ENCODE results near the gene COL6A2.

The COL6A2 gene

DNA sequence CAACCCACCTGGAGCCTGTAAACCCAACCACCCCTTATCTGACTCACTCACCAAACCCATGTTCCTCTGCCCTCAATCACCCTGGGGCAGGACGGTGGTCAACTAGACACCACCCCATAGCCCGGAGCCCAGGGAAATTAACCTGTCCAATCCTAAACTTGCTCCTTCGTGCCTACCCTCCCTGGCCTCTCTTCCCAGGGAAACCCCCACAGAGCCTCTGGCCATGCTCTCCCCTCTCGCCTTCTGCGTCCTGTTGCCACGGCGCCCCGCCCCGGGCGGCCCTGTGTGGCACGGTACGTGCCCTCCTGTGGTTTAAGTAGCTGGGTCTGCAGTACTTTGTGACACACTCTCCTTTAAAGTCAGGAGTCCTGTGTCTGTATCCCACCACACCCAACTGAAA is 61.5 kb downstream of the COL6A2 start:
- H3K9me3 ChIP-seq: no peaks in the 10 kb centered on the region
- TF ChIP-seq, protein P1, sequence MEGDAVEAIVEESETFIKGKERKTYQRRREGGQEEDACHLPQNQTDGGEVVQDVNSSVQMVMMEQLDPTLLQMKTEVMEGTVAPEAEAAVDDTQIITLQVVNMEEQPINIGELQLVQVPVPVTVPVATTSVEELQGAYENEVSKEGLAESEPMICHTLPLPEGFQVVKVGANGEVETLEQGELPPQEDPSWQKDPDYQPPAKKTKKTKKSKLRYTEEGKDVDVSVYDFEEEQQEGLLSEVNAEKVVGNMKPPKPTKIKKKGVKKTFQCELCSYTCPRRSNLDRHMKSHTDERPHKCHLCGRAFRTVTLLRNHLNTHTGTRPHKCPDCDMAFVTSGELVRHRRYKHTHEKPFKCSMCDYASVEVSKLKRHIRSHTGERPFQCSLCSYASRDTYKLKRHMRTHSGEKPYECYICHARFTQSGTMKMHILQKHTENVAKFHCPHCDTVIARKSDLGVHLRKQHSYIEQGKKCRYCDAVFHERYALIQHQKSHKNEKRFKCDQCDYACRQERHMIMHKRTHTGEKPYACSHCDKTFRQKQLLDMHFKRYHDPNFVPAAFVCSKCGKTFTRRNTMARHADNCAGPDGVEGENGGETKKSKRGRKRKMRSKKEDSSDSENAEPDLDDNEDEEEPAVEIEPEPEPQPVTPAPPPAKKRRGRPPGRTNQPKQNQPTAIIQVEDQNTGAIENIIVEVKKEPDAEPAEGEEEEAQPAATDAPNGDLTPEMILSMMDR (IDR thresholded peaks at IDR 0.05): no peak
- H3K4me1 ChIP-seq: peaks cover 0 to 5% (median 0%) of the 10 kb centered on the region in 4 donors
- no peak overlapping the region for H3K4me3 ChIP-seq
- H3K27ac ChIP-seq: no peak overlapping the region
- H3K36me3 ChIP-seq: peaks cover 0 to 26% (median 0%) of the 10 kb centered on the region in 3 donors
- DNase-seq: no peak
- H3K27me3 ChIP-seq: peaks cover 0 to 26% of the 10 kb centered on the region in 2 donors
- intact Hi-C loops (cut with DNase I; ENCODE audit: low total_unique reads): no loop called here

DNA sequence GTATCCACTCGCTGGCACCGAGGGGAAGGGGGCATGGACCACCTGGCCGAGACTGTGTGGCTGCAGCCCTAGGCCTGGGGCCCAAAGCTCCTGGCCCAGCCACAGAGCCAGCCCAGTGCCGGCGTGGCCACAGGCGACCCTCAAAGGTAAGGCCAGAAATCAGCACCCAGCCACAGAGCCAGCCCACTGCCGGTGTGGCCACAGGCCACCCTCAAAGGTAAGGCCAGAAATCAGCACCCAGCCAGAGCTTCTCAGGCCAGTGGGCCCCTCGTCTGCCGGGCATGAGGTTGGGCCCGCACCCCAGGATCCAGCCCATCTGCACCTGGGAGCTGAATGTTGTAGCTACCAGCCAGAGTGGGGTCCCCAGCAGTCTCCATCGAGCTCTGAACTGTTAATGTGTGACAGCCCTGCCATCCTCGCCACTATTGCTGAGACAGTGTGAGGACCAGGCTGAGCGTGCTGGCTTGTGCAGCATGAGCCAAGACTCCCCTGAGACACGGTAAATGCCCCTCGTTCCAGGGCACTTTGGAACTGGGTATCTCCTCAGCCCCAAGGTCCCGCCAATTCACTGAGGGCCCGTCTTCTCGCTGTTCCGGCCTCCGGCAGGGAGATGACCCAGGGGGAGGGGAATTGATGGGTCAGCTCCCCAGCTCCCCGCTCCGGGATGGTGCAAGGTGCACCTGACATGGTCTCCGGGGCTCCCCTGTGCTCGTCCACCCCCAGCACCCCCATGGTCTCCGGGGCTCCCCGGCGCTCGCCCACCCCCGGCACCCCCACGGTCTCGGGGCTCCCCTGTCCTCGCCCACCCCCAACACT is 62.1 kb downstream of the COL6A2 start:
- peaks cover 0 to 23% of the 10 kb centered on the region in 2 donors for H3K27me3 ChIP-seq
- no peak overlapping the region for H3K4me3 ChIP-seq
- peak in 1 of 2 donors; percentile 57 for DNase-seq
- peaks cover 0 to 26% (median 0%) of the 10 kb centered on the region in 3 donors for H3K36me3 ChIP-seq
- intact Hi-C loops (cut with DNase I; ENCODE audit: low total_unique reads): no loop called here
- H3K27ac ChIP-seq: no peak overlapping the region
- H3K4me1 ChIP-seq: peaks cover 0 to 5% (median 0%) of the 10 kb centered on the region in 4 donors
- no peaks in the 10 kb centered on the region for H3K9me3 ChIP-seq
- TF ChIP-seq, protein P1 (IDR thresholded peaks at IDR 0.05): no peak

DNA sequence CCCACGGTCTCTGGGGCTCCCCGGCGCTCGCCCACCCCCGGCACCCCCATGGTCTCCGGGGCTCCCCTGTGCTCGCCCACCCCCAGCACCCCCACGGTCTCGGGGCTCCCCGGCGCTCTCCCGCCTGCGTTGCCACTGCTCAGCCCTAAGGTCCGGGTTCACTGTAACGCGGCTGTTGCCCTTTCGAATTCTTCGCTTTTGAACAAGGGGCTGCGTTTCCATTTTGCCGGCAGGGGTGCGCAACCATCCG is 62.7 kb downstream of the COL6A2 start:
- TF ChIP-seq, protein P1 (IDR thresholded peaks at IDR 0.05): no peak
- Histone ChIP-seq H3K4me3 (no peak overlapping the region), H3K27ac (no peak overlapping the region), H3K27me3 (peaks cover 0 to 23% of the 10 kb centered on the region in 2 donors), H3K9me3 (no peaks in the 10 kb centered on the region), H3K36me3 (peaks cover 0 to 26% (median 0%) of the 10 kb centered on the region in 3 donors), H3K4me1 (peaks cover 0 to 5% (median 0%) of the 10 kb centered on the region in 4 donors)
- DNase-seq: no peak
- intact Hi-C loops (cut with DNase I; ENCODE audit: low total_unique reads): no loop called here

DNA sequence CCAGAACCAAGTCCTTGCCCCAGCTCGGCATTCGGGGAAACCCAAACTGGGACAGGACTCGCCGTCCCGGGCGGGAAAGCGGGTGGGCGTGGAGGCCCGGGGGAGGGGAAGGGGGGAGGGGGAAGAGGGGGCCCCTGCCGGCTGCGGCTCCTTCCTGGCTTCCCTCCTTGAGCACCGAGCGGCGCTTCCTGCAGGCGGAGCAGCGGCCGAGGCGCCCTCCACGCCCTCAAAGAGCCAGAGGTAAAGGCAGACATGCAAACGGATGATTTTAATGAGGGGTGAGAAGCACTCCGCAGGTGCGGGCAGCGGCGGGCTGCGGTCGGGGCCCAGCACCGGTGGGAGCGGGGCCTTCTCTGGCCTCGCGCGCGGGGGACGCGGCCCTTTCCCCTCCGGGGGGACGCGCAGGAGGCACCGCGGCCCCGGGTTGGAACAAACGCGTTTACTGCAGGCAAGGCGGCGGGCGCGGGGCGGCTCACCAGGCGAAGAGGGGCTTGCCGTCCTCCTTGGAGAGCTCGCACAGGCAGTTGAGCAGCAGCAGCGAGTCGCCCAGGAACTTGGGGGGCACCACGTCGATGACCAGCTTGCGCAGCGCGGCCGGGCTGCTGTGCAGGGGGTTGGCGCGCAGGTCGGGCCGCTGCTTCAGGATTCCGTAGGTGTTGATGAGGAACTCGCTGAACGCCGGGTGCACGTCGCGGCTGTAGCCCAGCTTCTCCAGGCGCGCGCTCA is 63.2 kb downstream of the COL6A2 start:
- Histone ChIP-seq H3K36me3 (peaks cover 0 to 26% (median 0%) of the 10 kb centered on the region in 3 donors), H3K4me1 (peaks cover 0 to 5% (median 0%) of the 10 kb centered on the region in 4 donors), H3K27me3 (peaks cover 0 to 23% of the 10 kb centered on the region in 2 donors), H3K4me3 (no peak overlapping the region), H3K27ac (no peak overlapping the region), H3K9me3 (no peaks in the 10 kb centered on the region)
- TF ChIP-seq, protein P1 (IDR thresholded peaks at IDR 0.05): no peak
- intact Hi-C loops (cut with DNase I; ENCODE audit: low total_unique reads): no loop called here
- DNase-seq: peak; percentile 13 to 61

DNA sequence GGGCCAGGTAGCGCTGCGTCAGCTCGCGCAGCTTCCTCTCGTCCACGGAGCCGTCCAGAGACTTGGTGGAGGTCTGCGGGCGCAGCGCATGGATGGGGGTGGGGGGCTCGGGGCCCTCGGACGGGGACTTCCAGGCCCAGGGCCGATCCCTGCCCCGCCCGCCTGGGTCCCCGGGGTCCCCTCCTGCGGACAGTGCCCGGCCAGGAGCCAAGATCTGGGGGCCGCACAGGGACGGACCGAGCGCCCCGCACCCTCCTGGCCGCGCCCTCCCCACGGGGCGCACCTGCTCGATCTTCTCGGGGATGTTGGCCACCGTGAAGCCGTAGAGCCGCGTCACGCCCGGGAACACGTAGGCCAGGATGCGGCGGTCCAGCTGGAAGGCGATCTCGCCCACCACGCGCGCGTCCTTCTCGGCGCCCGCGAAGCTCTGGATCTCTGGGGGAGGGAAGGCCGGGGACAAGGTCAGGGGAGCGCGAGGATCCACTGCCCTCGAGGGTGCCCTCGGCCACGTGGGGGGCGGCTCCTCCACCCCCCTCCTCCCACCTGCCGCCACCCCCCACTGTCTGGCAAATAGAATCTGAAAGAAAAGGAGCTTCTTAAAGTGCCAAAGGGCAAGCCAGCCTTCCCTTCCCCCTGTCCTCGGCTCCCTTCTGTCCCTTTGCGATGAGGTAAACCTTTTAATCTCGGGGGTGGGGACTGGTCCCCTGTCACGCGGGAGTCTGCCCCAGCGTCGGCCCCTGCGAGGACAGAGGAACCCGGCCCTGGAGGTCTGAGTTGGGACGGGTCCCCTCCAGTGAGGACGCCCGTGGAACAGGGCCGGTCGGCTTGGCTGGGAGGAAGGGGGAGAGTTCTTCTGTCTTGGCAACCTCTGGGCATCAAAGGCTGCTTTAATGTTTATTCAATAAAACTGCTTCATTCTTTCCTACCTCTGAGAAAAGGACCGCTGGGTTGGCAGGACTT is 64.0 kb downstream of the COL6A2 start:
- Histone ChIP-seq H3K4me3 (no peak overlapping the region), H3K27me3 (peaks cover 0 to 23% of the 10 kb centered on the region in 2 donors), H3K9me3 (no peaks in the 10 kb centered on the region), H3K4me1 (peaks cover 0 to 5% (median 0%) of the 10 kb centered on the region in 4 donors), H3K27ac (no peak overlapping the region), H3K36me3 (peaks cover 0 to 26% (median 0%) of the 10 kb centered on the region in 3 donors)
- TF ChIP-seq, protein P1 (IDR thresholded peaks at IDR 0.05): no peak
- peak; percentile 5 to 61 for DNase-seq
- intact Hi-C loops (cut with DNase I; ENCODE audit: low total_unique reads): no loop called here

All from tibial artery (tissue), 4 donors.